H1 (cell line): ENCODE results near the gene MRM3. TPM values are rescaled to one million over a fixed set of nuclear protein-coding genes. Genes with fewer than 3 reads are reported as not detected.
A peak's percentile ranks its signal among the peaks of the same experiment; 100 is the strongest.

Experiments used
- CTCF ChIA-PET: fragments of 300-600 bp; sonication (Branson Sonifier 250); formaldehyde crosslinking; loops from one replicate; lab custom pipeline; 2021; ENCODE audit not compliant: partially characterized antibody; lab: Charles Lee
- POLR2A ChIA-PET: fragments of 300-600 bp; sonication (Branson Sonifier 250); formaldehyde crosslinking; loops from one replicate; lab custom pipeline; 2021; ENCODE audit warnings: inconsistent platforms; ENCODE audit not compliant: partially characterized antibody; lab: Charles Lee
- DNase-seq, 2 experiments: peaks; one replicate each; pipeline versions ENCODE4 v3.0.0 to v3.0.0-alpha.2; 2010 to 2022; ENCODE audit warnings: low spot score in 2 of 2, low read depth in 1 of 2, mixed read lengths in 1 of 2
- FAIRE-seq: peaks from 2 replicates; lab custom pipeline; 2011; peaks lifted over from hg19 to GRCh38; lab: Jason Lieb, UNC
- H2AFZ ChIP-seq: 2 replicates; pipeline ENCODE4 v1.8.1; 2012; ENCODE audit warnings: low read length, inconsistent platforms
- H2AK5ac ChIP-seq: 2 replicates; pipeline ENCODE4 v1.6.1; 2013; ENCODE audit warnings: low read depth, low read length
- H2BK120ac ChIP-seq: replicated peaks from 2 replicates; pipeline ENCODE3; 2013; ENCODE audit warnings: low read depth, low read length, inconsistent platforms
- H2BK12ac ChIP-seq: 2 replicates; pipeline ENCODE4 v1.6.1; 2013; ENCODE audit warnings: low read depth, low read length
- H2BK15ac ChIP-seq: 2 replicates; pipeline ENCODE4 v1.6.1; 2013; ENCODE audit warnings: low read length
- H2BK20ac ChIP-seq: 2 replicates; pipeline ENCODE4 v1.6.1; 2013; ENCODE audit warnings: low read length
- H2BK5ac ChIP-seq: 2 replicates; pipeline ENCODE4 v1.6.1; 2013; ENCODE audit warnings: low read depth, low read length
- H3K14ac ChIP-seq: 2 replicates; pipeline ENCODE4 v1.6.1; 2013; ENCODE audit warnings: inconsistent platforms; ENCODE audit not compliant: insufficient read length
- H3K18ac ChIP-seq: 2 replicates; pipeline ENCODE4 v1.6.1; 2013; ENCODE audit warnings: low read length; ENCODE audit errors: extremely low read depth
- H3K23ac ChIP-seq: 2 replicates; pipeline ENCODE4 v1.6.1; 2013; ENCODE audit warnings: inconsistent platforms; ENCODE audit not compliant: insufficient read length
- H3K23me2 ChIP-seq: 2 replicates; pipeline ENCODE4 v1.6.1; 2013; ENCODE audit warnings: low read depth, low read length
- H3K27ac ChIP-seq: 2 replicates; pipeline ENCODE4 v1.6.1; 2011; ENCODE audit warnings: low read depth, low read length, inconsistent platforms
- H3K27me3 ChIP-seq, 4 experiments: replicated peaks in 1 of 4; 1 replicate in 1 of 4; 2 replicates in 3 of 4; pipeline versions ENCODE4 v1.6.1 to v1.8.1; 2011 to 2013; ENCODE audit warnings: low read length in 3 of 4, mild to moderate bottlenecking in 3 of 4, inconsistent platforms in 2 of 4, mixed read lengths in 2 of 4, moderate library complexity in 1 of 4; ENCODE audit not compliant: control insufficient read depth in 3 of 4, insufficient read depth in 3 of 4; ENCODE audit errors: extremely low read depth in 1 of 4
- H3K36me3 ChIP-seq, 4 experiments: 2 replicates each; pipeline versions ENCODE4 v1.6.1 to v1.8.1; 2011 to 2013; ENCODE audit warnings: mild to moderate bottlenecking in 4 of 4, low read length in 3 of 4, moderate library complexity in 2 of 4, control low read depth in 1 of 4, inconsistent platforms in 1 of 4; ENCODE audit not compliant: insufficient read depth in 4 of 4, control insufficient read depth in 2 of 4
- H3K4ac ChIP-seq: replicated peaks from 2 replicates; pipeline ENCODE3; 2013; ENCODE audit warnings: low read length, low read depth, mixed read lengths, inconsistent platforms; ENCODE audit not compliant: insufficient read length
- H3K4me1 ChIP-seq, 4 experiments: replicated peaks in 1 of 4; 1 replicate in 1 of 4; 2 replicates in 3 of 4; pipeline versions ENCODE4 v1.6.1 to v1.8.1; 2011 to 2013; ENCODE audit warnings: low read length in 3 of 4, inconsistent platforms in 2 of 4, mixed read lengths in 1 of 4; ENCODE audit not compliant: insufficient read depth in 4 of 4, control insufficient read depth in 3 of 4
- H3K4me2 ChIP-seq, 2 experiments: 2 replicates each; pipeline versions ENCODE4 v1.6.1 to v1.8.1; 2011 to 2013; ENCODE audit warnings: low read depth in 2 of 2, low read length in 2 of 2, control low read depth in 1 of 2, inconsistent platforms in 1 of 2, mild to moderate bottlenecking in 1 of 2; ENCODE audit not compliant: insufficient read depth in 1 of 2
- H3K4me3 ChIP-seq, 4 experiments: fragments of 200-600, 300-600 bp in 1 of 4; sonication (generic), shearing (Covaris generic), sonication (Bioruptor Twin) in 1 of 4; 2 replicates each; pipeline versions ENCODE4 v1.5.1 to v1.8.1; 2011 to 2016; ENCODE audit warnings: low read length in 4 of 4, low read depth in 3 of 4, control low read depth in 2 of 4, inconsistent platforms in 2 of 4, mild to moderate bottlenecking in 2 of 4, mixed read lengths in 1 of 4, moderate library complexity in 1 of 4; ENCODE audit not compliant: insufficient read depth in 2 of 4; ENCODE audit errors: extremely low read depth in 1 of 4
- H3K56ac ChIP-seq: replicated peaks from 2 replicates; pipeline ENCODE3; 2013; ENCODE audit warnings: low read depth, mild to moderate bottlenecking, mixed read lengths, low read length, inconsistent platforms; ENCODE audit not compliant: insufficient read length
- H3K79me1 ChIP-seq: 2 replicates; pipeline ENCODE4 v1.6.1; 2013; ENCODE audit warnings: low read depth, low read length, control low read depth
- H3K79me2 ChIP-seq, 2 experiments: 2 replicates each; pipeline versions ENCODE4 v1.6.1 to v1.8.1; 2012 to 2013; ENCODE audit warnings: low read length in 2 of 2, mild to moderate bottlenecking in 2 of 2, inconsistent platforms in 1 of 2; ENCODE audit not compliant: insufficient read depth in 2 of 2, control insufficient read depth in 1 of 2
- H3K9ac ChIP-seq, 4 experiments: replicated peaks in 1 of 4; 1 replicate in 1 of 4; 2 replicates in 3 of 4; pipeline versions ENCODE4 v1.6.1 to v1.8.1; 2011 to 2013; ENCODE audit warnings: low read depth in 3 of 4, low read length in 3 of 4, control low read depth in 2 of 4, mild to moderate bottlenecking in 2 of 4, moderate library complexity in 2 of 4, inconsistent platforms in 1 of 4; ENCODE audit errors: extremely low read depth in 1 of 4
- H3K9me3 ChIP-seq, 2 experiments: 2 replicates each; pipeline versions ENCODE4 v1.6.1 to v1.8.1; 2012 to 2013; ENCODE audit warnings: mild to moderate bottlenecking in 2 of 2, moderate library complexity in 2 of 2, control low read depth in 1 of 2, inconsistent platforms in 1 of 2, low read depth in 1 of 2, low read length in 1 of 2, mixed read lengths in 1 of 2; ENCODE audit not compliant: insufficient read depth in 2 of 2
- H4K20me1 ChIP-seq, 2 experiments: replicated peaks in 1 of 2; 2 replicates each; pipeline versions ENCODE3 to v1.8.1; 2011 to 2013; ENCODE audit warnings: inconsistent platforms in 2 of 2, low read length in 2 of 2, mild to moderate bottlenecking in 1 of 2; ENCODE audit not compliant: insufficient read depth in 2 of 2, control insufficient read depth in 1 of 2
- H4K5ac ChIP-seq: 2 replicates; pipeline ENCODE4 v1.6.1; 2013; ENCODE audit warnings: low read length, low read depth, mixed read lengths, inconsistent platforms; ENCODE audit not compliant: insufficient read length
- H4K8ac ChIP-seq: 2 replicates; pipeline ENCODE4 v1.8.0; 2013; ENCODE audit warnings: mild to moderate bottlenecking, moderate library complexity, low read length, inconsistent platforms; ENCODE audit not compliant: insufficient read depth; ENCODE audit errors: extremely low read depth
- H4K91ac ChIP-seq: replicated peaks from 2 replicates; pipeline ENCODE3; 2013; ENCODE audit warnings: low read length, mixed read lengths, inconsistent platforms; ENCODE audit not compliant: insufficient read length
- POLR2AphosphoS5 ChIP-seq: IDR thresholded peaks from 2 replicates; pipeline ENCODE4 v1.6.1; 2011; ENCODE audit warnings: low read depth, low read length
- SIN3A ChIP-seq, 2 experiments: IDR thresholded peaks in 1 of 2; conservative IDR thresholded peaks in 1 of 2; 2 replicates each; pipeline ENCODE4 v1.6.1; 2011 to 2012; ENCODE audit warnings: low read length in 2 of 2, improper control_type of control experiment in 1 of 2, low read depth in 1 of 2, mild to moderate bottlenecking in 1 of 2
- TEAD4 ChIP-seq: IDR thresholded peaks from 2 replicates; pipeline ENCODE4 v1.6.1; 2012; ENCODE audit warnings: low read depth, low read length, inconsistent platforms, mixed read lengths
- WGBS, 2 experiments: shearing (Covaris generic) in 1 of 2; methylation state at CpG; one replicate each; pipeline versions ENCODE4 v1.1.6 to v1.1.7; 2013 to 2015; ENCODE audit warnings: low lambda C conversion rate in 2 of 2, mixed read lengths in 2 of 2, inconsistent platforms in 1 of 2, low coverage in 1 of 2, missing lambda C conversion rate in 1 of 2; ENCODE audit not compliant: insufficient replicate concordance in 2 of 2, insufficient coverage in 1 of 2, insufficient read length in 1 of 2; ENCODE audit errors: extremely low coverage in 1 of 2, missing lambda C conversion rate in 1 of 2; 5-methylcytosine and 5-hydroxymethylcytosine counted together
- polyA plus RNA-seq, 7 experiments: library from polyadenylated mRNA; depleted of rRNA in 3 of 7; stranded (reverse) in 5 of 7; unstranded in 2 of 7; fragments of >200 nt in 5 of 7; fragments of 200-250 nt in 2 of 7; gene quantifications; 1 replicate in 5 of 7; 2 replicates in 1 of 7; 4 replicates in 1 of 7; pipeline versions ENCODE4 v1.2.1 to v1.2.3, GENCODE V29; 2011 to 2013; ENCODE audit warnings: missing spikeins in 2 of 7, mixed read lengths in 2 of 7
- total RNA-seq: library from RNA; stranded (reverse); fragmentation: NEBNext Ultra II Directional; extraction: Animal tissue kit (Norgen Biotek cat#: 25700); gene quantifications from 2 replicates; pipeline ENCODE4 v1.2.1, GENCODE V29; 2021

The MRM3 gene
- total and polyA plus RNA-seq, 2 of the 8 experiments (the other 6 are each of a cell fraction or from before 2014, with no cell fraction given): 10.1 to 20.8 TPM

DNA sequence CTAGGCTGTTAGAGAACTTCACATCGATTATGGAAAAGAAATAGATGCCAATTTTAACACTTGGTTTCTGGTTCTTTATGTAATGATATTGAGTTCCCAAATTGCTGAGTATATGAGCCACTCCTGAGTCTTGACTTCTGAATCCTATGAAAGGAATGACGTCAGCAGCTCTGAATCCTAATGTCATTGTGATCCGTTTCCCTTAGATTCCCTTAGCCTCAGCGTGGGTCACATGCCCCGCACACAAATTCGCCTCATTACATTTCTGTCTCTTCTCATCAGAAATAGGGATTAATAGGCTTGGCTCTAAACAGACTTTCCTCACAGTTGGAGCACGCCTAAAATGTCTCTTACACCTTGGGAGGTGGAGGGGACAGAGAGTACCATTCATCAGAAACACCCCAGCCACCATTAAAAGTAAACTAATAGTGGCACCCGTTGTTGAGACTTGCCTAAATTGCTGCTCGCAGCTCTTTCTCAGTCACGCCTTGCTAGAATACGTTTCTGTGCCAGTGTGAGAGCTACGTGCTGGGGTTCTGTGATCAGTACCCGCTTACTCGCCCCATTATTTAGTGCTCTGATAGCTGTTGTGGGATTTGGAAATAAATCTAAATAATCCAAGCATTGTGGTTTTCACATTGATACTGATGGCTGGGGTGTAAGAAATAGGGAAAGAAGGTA lies 7.1 kb downstream of the MRM3 start:
- peaks cover 4 to 25% (median 15%) of the 10 kb centered on the region in 4 experiments; a peak in 7 of 8 replicates for H3K36me3 ChIP-seq
- WGBS, 2 experiments: 92% methylated on average over 14 of the region's 14 CpGs; no CpG with 5 or more reads in 1 of the 2 experiments
- H3K79me2 ChIP-seq: peaks cover 0 to 14% of the 10 kb centered on the region in 2 experiments; a peak in 2 of 4 replicates
- POLR2A ChIA-PET: interaction anchor here (1.0 to 1.8 kb wide), 3 partner anchors 11 to 207 kb away, joined by 3 to 8 read pairs (median 5); no protein-coding TSS in a partner anchor
- H2BK5ac ChIP-seq: no peak overlapping the region
- H4K8ac ChIP-seq: no peak overlapping the region
- H2BK20ac ChIP-seq: no peak overlapping the region
- peaks cover 0 to 8% (median 3%) of the 10 kb centered on the region in 4 experiments; a peak in 4 of 7 replicates for H3K4me1 ChIP-seq
- H3K4me3 ChIP-seq: no peak overlapping the region
- H4K5ac ChIP-seq: no peak overlapping the region
- H3K9ac ChIP-seq: no peak overlapping the region
- H2AFZ ChIP-seq: no peak overlapping the region
- H3K9me3 ChIP-seq: no peaks in the 10 kb centered on the region
- peak overlapping the region; percentile 39 to 62; a peak in 1 of 4 replicates for H3K4me2 ChIP-seq
- H2BK120ac ChIP-seq: no peak overlapping the region
- no peak overlapping the region for H2BK12ac ChIP-seq
- no peak overlapping the region for H3K4ac ChIP-seq
- H3K27ac ChIP-seq: no peak overlapping the region; the same call in 1 of the 2 replicates
- H4K91ac ChIP-seq: no peak overlapping the region
- peaks cover 3 to 9% of the 10 kb centered on the region in 2 experiments for H4K20me1 ChIP-seq
- H3K27me3 ChIP-seq: no peaks in the 10 kb centered on the region
- H3K56ac ChIP-seq: no peak overlapping the region
- CTCF ChIA-PET: interaction anchor here (0.9 to 17.5 kb wide), 7 partner anchors 11 to 210 kb away, joined by 3 to 258 read pairs (median 4); partner anchors contain the start of genes NXN and TIMM22
- no peak for FAIRE-seq
- no peak overlapping the region for H2AK5ac ChIP-seq
- H2BK15ac ChIP-seq: no peak overlapping the region
- no peak overlapping the region for H3K23ac ChIP-seq
- no peaks in the 10 kb centered on the region for H3K23me2 ChIP-seq
- H3K14ac ChIP-seq: no peak overlapping the region
- TF ChIP-seq TEAD4 (no peak), SIN3A (conservative IDR thresholded peaks at IDR 0.05 in 1 of 2, IDR thresholded peaks at IDR 0.05 in 1 of 2; ENCODE audit: low read depth in 1 of 2, low read length in 2 of 2) (no peak), POLR2AphosphoS5 (no peak; the same call in 1 of the 2 replicates)
- TF ChIP-seq, all 59 proteins: peak for 0
- Histone ChIP-seq H3K18ac (no peak overlapping the region), H3K79me1 (no peaks in the 10 kb centered on the region; the same call in 1 of the 2 replicates)
- DNase-seq: no peak
